ENCODE results near the gene GATA5. TPM values are rescaled to one million over a fixed set of nuclear protein-coding genes. Genes with fewer than 3 reads are reported as not detected.

The GATA5 gene
- total RNA-seq, 4 donors from 2014 or later, result 0.23 to 2.1 (median 1.2) TPM

DNA sequence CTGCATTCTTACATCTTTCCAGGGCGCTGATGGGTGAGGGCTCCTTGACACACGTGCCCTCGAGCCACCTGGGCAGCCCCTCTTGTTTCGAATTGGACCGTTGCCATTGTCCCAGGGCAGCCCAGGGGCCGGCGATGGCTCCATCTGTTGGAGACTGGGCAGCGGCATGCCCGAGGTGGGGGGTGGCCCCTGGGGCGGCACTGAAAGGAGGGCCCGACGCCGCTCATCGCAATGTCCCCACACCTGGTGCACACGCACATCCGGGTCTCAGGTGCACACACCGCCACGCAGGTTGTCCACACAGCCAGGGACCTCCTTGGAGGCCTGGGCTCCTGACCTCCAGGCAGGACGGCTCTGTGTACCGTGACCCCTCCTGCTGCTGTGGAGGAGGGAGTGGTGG is 18.0 kb downstream of the GATA5 start:
- WGBS, result 72% methylated on average over 7 of the region's 20 CpGs
- Histone ChIP-seq H3K4me1 (no peaks in the 10 kb centered on the region), H3K9me3 (no peaks in the 10 kb centered on the region), H3K36me3 (no peaks in the 10 kb centered on the region), H3K27ac (no peak overlapping the region), H3K27me3 (peaks cover 80% of the 10 kb centered on the region), H3K4me3 (no peak overlapping the region)
- no peak for TF ChIP-seq POLR2AphosphoS5 (IDR thresholded peaks at IDR 0.05)
- DNase-seq (ENCODE audit: low spot score in 2 of 2), result no peak

DNA sequence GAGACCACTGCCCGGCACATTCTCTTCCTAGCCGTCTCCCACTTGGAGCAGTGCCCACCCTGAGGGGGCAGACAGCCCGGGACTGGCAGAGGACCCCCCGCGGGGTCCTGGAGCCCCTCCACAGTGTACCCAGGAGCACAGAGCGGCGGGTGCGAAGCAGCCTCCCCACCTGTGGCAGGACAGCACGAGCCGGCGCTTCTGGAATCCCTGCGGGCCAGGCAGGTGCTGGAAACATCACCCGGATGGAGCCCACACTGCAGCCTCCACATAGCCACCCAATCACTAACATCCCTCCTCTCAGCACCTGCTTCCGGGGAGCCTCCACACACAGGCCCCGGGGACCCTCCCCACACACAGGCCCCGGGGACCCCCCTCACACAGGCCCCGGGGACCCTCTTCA is 18.7 kb downstream of the GATA5 start:
- no peak overlapping the region for H3K27ac ChIP-seq
- DNase-seq (ENCODE audit: low spot score in 2 of 2), result no peak
- no peaks in the 10 kb centered on the region for H3K36me3 ChIP-seq
- H3K9me3 ChIP-seq, result no peaks in the 10 kb centered on the region
- H3K27me3 ChIP-seq, result peaks cover 86% of the 10 kb centered on the region
- no peaks in the 10 kb centered on the region for H3K4me1 ChIP-seq
- TF ChIP-seq POLR2A (IDR thresholded peaks at IDR 0.05), result no peak
- TF ChIP-seq POLR2AphosphoS5 (IDR thresholded peaks at IDR 0.05), result no peak
- no peak for TF ChIP-seq EP300 (IDR thresholded peaks at IDR 0.05)
- TF ChIP-seq, protein P1, sequence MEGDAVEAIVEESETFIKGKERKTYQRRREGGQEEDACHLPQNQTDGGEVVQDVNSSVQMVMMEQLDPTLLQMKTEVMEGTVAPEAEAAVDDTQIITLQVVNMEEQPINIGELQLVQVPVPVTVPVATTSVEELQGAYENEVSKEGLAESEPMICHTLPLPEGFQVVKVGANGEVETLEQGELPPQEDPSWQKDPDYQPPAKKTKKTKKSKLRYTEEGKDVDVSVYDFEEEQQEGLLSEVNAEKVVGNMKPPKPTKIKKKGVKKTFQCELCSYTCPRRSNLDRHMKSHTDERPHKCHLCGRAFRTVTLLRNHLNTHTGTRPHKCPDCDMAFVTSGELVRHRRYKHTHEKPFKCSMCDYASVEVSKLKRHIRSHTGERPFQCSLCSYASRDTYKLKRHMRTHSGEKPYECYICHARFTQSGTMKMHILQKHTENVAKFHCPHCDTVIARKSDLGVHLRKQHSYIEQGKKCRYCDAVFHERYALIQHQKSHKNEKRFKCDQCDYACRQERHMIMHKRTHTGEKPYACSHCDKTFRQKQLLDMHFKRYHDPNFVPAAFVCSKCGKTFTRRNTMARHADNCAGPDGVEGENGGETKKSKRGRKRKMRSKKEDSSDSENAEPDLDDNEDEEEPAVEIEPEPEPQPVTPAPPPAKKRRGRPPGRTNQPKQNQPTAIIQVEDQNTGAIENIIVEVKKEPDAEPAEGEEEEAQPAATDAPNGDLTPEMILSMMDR (IDR thresholded peaks at IDR 0.05), result no peak
- H3K4me3 ChIP-seq, result no peak overlapping the region
- WGBS, result 87% methylated on average over 8 of the region's 17 CpGs

DNA sequence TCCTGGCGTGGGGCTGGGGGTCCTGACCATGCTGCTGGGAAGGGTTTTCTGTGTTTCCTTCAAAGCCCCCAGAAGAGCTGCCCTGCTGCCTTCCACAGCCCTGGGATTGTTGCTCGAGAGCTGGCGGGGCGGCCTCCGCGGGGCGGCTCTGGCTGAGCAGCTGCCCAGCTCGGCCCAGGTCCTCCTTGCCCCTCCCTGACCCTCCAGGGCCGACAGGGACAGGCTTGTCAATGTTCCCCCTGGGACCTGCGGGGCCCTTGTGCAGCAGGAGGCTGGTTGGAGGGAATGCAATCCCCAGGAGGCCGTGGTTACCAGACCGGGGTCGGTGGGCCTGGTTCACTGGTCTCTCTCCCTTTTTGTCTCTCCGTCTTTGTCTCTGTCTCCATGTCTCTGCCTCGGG is 19.9 kb downstream of the GATA5 start:
- Histone ChIP-seq H3K36me3 (no peaks in the 10 kb centered on the region), H3K4me3 (no peak overlapping the region), H3K27ac (no peak overlapping the region), H3K9me3 (no peaks in the 10 kb centered on the region), H3K4me1 (no peaks in the 10 kb centered on the region), H3K27me3 (peaks cover 87% of the 10 kb centered on the region)
- DNase-seq (ENCODE audit: low spot score in 2 of 2), result no peak
- WGBS, result 85% methylated on average over 7 of the region's 15 CpGs
- no peak for TF ChIP-seq EP300 (IDR thresholded peaks at IDR 0.05)
- no peak for TF ChIP-seq POLR2AphosphoS5 (IDR thresholded peaks at IDR 0.05)
- TF ChIP-seq POLR2A (IDR thresholded peaks at IDR 0.05), result no peak
- TF ChIP-seq, protein P1 (IDR thresholded peaks at IDR 0.05), result no peak

DNA sequence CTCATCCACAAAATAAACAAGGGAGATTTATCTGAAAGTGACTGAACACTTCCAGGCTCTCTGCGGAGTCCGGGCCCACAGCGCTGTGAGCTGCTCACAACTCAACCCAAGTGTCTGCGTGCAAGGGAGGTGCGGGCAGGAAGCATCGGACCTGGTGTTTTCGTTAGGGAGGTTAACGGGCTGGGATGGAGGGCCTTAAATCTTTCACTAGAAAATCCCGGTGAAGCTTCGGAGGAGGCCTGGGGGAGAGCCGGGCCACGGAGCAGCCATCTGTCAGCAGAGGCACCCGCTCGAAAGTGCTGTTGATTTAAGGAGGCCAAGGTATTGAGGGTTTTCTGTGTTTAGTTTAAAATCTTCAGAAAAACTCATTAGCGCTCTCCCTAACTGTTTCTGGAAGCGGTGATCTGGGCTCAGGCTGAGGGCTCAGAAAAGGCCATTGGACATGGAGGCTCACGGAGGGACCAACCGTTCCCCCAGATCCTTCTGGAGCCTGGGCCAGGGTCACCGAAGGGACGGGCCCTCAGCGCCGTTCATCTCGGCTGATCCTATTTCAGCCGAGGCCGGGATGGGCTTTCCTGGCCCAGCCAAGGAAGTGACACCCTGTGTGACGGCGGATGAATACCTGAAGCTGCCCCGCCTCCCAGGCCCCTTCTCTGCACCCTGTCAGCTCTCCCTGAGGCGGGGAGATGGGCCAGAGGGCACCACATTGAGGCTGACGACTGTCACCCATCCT is 20.7 kb downstream of the GATA5 start:
- WGBS, result 54% methylated on average over 19 of the region's 30 CpGs
- H3K27ac ChIP-seq, result no peak overlapping the region
- no peak overlapping the region for H3K4me3 ChIP-seq
- no peak for DNase-seq (ENCODE audit: low spot score in 2 of 2)
- H3K27me3 ChIP-seq, result peaks cover 90% of the 10 kb centered on the region
- no peaks in the 10 kb centered on the region for H3K36me3 ChIP-seq
- TF ChIP-seq EP300 (IDR thresholded peaks at IDR 0.05) (no peak), POLR2A (IDR thresholded peaks at IDR 0.05) (no peak), POLR2AphosphoS5 (IDR thresholded peaks at IDR 0.05) (no peak)
- TF ChIP-seq, protein P1 (IDR thresholded peaks at IDR 0.05), result no peak
- H3K9me3 ChIP-seq, result no peaks in the 10 kb centered on the region
- H3K4me1 ChIP-seq, result no peaks in the 10 kb centered on the region

DNA sequence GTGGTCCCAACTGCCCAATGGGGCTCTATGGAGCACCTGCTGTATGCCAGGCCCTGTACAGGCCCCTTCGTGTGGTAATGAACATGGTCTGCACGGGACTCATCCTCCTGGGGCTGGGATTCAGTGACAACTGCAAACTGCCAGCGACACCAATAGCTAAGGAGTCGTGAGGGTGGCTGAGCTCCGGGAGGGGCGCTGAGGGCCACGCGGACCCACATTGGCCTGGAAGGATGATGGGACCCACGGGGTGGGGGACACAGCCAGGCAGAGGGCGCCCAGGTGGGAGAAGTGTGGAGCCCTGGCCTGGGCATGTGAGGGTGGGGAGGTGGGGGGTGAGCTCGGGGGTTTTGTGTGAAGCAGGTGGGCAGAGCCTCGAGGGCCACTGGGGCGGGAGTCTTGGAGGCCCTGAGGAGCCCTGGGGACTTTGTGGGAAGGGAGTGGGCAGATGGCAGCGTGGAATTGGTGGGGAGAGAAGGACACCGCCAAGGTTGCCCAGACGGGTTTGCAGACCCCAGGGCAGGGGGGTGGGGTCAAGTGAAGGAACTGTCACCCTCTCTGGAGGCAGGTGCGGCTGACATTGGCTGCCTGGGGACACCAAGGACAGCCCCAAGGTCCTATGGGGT is 22.5 kb downstream of the GATA5 start:
- no peak for DNase-seq (ENCODE audit: low spot score in 2 of 2)
- Histone ChIP-seq H3K4me3 (no peak overlapping the region), H3K27ac (no peak overlapping the region), H3K36me3 (no peaks in the 10 kb centered on the region), H3K27me3 (peaks cover 91% of the 10 kb centered on the region), H3K9me3 (no peaks in the 10 kb centered on the region), H3K4me1 (no peaks in the 10 kb centered on the region)
- WGBS, result 79% methylated on average over 15 of the region's 17 CpGs
- TF ChIP-seq, protein P1 (IDR thresholded peaks at IDR 0.05), result no peak
- TF ChIP-seq POLR2A (IDR thresholded peaks at IDR 0.05), result no peak
- no peak for TF ChIP-seq EP300 (IDR thresholded peaks at IDR 0.05)
- no peak for TF ChIP-seq POLR2AphosphoS5 (IDR thresholded peaks at IDR 0.05)

All from suprapubic skin (tissue), 4 donors.